ENCODE results near the gene PGPEP1.

DNA sequence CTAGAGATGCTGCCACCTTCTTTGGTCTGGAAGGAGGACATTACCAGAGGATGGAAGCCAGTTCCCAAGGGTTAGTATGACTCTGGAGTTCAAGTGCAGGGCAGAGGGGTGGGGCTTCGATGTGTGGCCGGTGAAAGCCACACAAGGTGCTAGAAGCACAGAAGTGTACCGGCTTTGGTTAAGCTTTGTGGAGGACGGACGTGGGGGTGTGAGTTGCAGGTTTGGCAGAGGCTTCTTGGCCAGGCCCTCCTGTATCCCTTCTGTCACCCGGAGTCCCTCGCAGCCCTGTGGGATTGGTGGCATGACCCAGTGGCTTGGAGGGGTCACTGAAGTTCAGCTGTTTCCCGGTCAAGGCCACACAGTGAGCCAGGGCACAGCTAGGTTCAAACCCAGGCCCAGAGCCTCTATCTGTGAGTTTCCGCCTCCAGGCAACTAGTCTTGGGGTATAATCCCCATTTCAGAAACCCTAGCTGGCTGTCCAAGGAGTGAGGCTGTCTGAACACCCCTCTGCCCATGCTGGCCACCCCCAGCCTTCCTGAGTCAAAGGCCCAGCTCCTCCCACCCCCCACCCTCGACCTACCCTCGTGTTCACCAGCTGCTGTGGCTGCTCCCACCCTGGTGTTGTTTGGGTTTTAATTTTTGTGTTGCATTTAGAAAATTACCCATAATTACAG, 74.2 kb downstream of the PGPEP1 start:
- TF ChIP-seq, protein P1, sequence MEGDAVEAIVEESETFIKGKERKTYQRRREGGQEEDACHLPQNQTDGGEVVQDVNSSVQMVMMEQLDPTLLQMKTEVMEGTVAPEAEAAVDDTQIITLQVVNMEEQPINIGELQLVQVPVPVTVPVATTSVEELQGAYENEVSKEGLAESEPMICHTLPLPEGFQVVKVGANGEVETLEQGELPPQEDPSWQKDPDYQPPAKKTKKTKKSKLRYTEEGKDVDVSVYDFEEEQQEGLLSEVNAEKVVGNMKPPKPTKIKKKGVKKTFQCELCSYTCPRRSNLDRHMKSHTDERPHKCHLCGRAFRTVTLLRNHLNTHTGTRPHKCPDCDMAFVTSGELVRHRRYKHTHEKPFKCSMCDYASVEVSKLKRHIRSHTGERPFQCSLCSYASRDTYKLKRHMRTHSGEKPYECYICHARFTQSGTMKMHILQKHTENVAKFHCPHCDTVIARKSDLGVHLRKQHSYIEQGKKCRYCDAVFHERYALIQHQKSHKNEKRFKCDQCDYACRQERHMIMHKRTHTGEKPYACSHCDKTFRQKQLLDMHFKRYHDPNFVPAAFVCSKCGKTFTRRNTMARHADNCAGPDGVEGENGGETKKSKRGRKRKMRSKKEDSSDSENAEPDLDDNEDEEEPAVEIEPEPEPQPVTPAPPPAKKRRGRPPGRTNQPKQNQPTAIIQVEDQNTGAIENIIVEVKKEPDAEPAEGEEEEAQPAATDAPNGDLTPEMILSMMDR (conservative IDR thresholded peaks at IDR 0.05) = no peak
- TF ChIP-seq ZFX (IDR thresholded peaks at IDR 0.05) = no peak
